BJ (cell line): ENCODE results near the gene SMIM10. TPM values are rescaled to one million over a fixed set of nuclear protein-coding genes. Genes with fewer than 3 reads are reported as not detected.
"Not testable (repeated sequence)": the region's sequence is repeated elsewhere in the genome, so short reads cannot be mapped to it uniquely, and the experiment has no call there.

Experiments
- CTCF ChIA-PET: fragments of 350-600 bp; formaldehyde crosslinking; extraction: SDS; loops from one replicate; lab custom pipeline; 2021; ENCODE audit warnings: antibody characterized with exemption, inconsistent platforms; lab: Yijun Ruan, JAX
- POLR2A ChIA-PET: fragments of 300-600 bp; sonication (Branson Sonifier 250); formaldehyde crosslinking; extraction: SDS; loops from one replicate; lab custom pipeline; 2021; ENCODE audit warnings: antibody characterized with exemption; lab: Charles Lee
- DNase-seq: peaks from one replicate; pipeline ENCODE4 v3.0.0-alpha.2; 2011; ENCODE audit warnings: low read depth
- H3K27me3 ChIP-seq: 2 replicates; pipeline ENCODE4 v1.6.0; 2011; ENCODE audit warnings: low read length; ENCODE audit not compliant: control insufficient read depth, insufficient read depth
- H3K36me3 ChIP-seq: 2 replicates; pipeline ENCODE4 v1.5.1; 2011; ENCODE audit warnings: low read length; ENCODE audit not compliant: control insufficient read depth, insufficient read depth
- H3K4me3 ChIP-seq: 2 replicates; pipeline ENCODE4 v1.5.1; 2011; ENCODE audit warnings: low read depth, mild to moderate bottlenecking, control low read depth, low read length
- CTCF ChIP-seq: IDR thresholded peaks from 2 replicates; pipeline ENCODE4 v1.5.1; 2011; ENCODE audit warnings: low read depth, mild to moderate bottlenecking, control low read depth, inconsistent platforms, low read length, moderate library complexity; ENCODE audit not compliant: insufficient read depth
- polyA plus RNA-seq: library from polyadenylated mRNA; depleted of rRNA; stranded (reverse); fragments of >200 nt; gene quantifications from 2 replicates; pipeline ENCODE4 v1.2.3, GENCODE V29; 2011

SMIM10 gene
- polyA plus RNA-seq, 1 experiment, result 5.2 TPM

GRCh38 chrX:135009838-135010237 is 19.0 kb downstream of the SMIM10 start:
- ChIA-PET POLR2A (no interaction called here), CTCF (no interaction called here)
- no peak for DNase-seq
- no peaks in the 10 kb centered on the region for H3K36me3 ChIP-seq
- no peak overlapping the region for H3K4me3 ChIP-seq
- no peaks in the 10 kb centered on the region for H3K27me3 ChIP-seq
- no peak for TF ChIP-seq CTCF

GRCh38 chrX:135010921-135011320 is 20.1 kb downstream of the SMIM10 start:
- Histone ChIP-seq H3K4me3 (no peak overlapping the region), H3K36me3 (no peaks in the 10 kb centered on the region), H3K27me3 (no peaks in the 10 kb centered on the region)
- POLR2A ChIA-PET, result no interaction called here
- no peak for TF ChIP-seq CTCF
- DNase-seq, result no peak
- CTCF ChIA-PET, result interaction anchor here (0.7 kb wide), 1 partner anchor 117 kb away, joined by 3 read pairs; no protein-coding TSS in a partner anchor

GRCh38 chrX:135015523-135016245 is 24.9 kb downstream of the SMIM10 start:
- DNase-seq, result no peak
- no peak for TF ChIP-seq CTCF

DNA sequence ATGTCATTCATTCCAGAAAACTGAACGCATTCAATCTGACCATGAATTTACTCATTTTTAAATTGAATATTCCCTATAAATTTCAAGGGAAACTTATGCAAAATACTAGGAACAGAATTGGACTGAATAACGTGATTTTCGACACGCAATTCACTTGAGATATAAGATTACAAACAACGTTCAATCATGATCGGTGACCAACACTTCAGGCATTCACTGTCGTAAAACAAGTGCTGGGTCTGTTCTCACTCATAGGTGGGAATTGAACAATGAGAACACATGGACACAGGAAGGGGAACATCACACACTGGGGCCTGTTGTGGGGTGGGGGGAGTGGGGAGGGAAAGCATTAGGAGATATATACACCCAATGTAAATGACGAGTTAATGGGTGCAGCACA is 29.1 kb downstream of the SMIM10 start:
- CTCF ChIA-PET, DNase-seq, POLR2A ChIA-PET, H3K4me3 ChIP-seq, H3K27me3 ChIP-seq, H3K36me3 ChIP-seq: not testable (repeated sequence)

More at GRCh38 chrX:135015523-135016245, 24.9 kb downstream of the SMIM10 start:
- CTCF ChIA-PET, result no interaction called here
- Histone ChIP-seq H3K27me3 (no peaks in the 10 kb centered on the region), H3K36me3 (no peaks in the 10 kb centered on the region), H3K4me3 (no peak overlapping the region)
- POLR2A ChIA-PET, result no interaction called here

DNA sequence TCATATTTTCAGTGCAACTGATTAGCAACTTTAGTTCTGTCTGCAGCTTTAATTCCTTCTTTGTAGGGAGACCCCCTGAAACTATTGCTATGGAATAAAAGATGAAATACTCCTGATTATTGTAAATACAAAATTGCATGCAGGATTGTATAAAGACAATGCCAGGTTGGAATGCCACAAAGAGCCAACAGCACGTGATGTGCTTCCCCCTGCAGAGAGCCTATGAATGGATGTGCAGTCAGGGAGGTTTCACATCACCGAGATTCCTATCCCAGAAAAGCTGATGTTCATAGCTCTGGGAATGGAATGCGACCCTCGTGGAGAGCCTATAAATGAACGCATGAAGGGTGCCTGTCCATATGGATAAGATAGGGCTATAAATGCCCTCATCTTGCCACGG is 33.0 kb downstream of the SMIM10 start:
- H3K4me3 ChIP-seq, DNase-seq, CTCF ChIA-PET, H3K27me3 ChIP-seq, POLR2A ChIA-PET, H3K36me3 ChIP-seq: not testable (repeated sequence)

DNA sequence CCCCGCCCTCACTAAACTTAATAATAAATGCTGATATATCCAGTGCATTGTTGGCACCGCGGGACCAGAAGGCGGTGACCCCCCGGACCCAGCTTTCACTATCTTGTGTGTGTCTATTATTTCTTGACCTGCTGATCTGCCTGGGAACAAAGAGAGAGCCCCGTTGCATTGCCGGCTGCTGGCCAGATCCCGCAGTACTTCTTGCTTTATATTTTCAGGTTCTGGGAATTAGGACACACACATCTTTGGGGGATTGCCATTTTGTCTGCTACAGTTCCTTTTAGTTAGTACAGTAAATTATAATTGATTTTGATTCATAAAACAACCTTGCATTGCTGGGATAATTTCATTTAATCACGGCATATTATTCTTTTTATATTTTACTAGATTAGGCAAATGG is 33.7 kb downstream of the SMIM10 start:
- no peaks in the 10 kb centered on the region for H3K27me3 ChIP-seq
- POLR2A ChIA-PET, result no interaction called here
- no peak overlapping the region for H3K4me3 ChIP-seq
- DNase-seq, result no peak
- H3K36me3 ChIP-seq, result no peaks in the 10 kb centered on the region
- CTCF ChIA-PET, result no interaction called here
- no peak for TF ChIP-seq CTCF

GRCh38 chrX:135030207-135030963 is 39.6 kb downstream of the SMIM10 start:
- H3K27me3 ChIP-seq, POLR2A ChIA-PET, DNase-seq, H3K36me3 ChIP-seq, H3K4me3 ChIP-seq: not testable (repeated sequence)
- CTCF ChIA-PET, result interaction anchor here (1.4 kb wide), 1 partner anchor 16 kb away, joined by 3 read pairs; no protein-coding TSS in a partner anchor

- DNase-seq, H3K36me3 ChIP-seq, H3K27me3 ChIP-seq, CTCF ChIA-PET, POLR2A ChIA-PET, H3K4me3 ChIP-seq: not testable (repeated sequence)
Measured at GRCh38 chrX:135041149-135042123, 50.6 kb downstream of the SMIM10 start.
